GM21825 (cell line): ENCODE data around the gene CCL23.

Source experiments
- ATAC-seq: cut with Tn5 transposase; IDR thresholded peaks from one replicate; pipeline ENCODE4 v1.9.1; 2021; ENCODE audit warnings: mild to moderate bottlenecking, moderate library complexity; ENCODE audit not compliant: unreplicated experiment

CCL23 gene

DNA sequence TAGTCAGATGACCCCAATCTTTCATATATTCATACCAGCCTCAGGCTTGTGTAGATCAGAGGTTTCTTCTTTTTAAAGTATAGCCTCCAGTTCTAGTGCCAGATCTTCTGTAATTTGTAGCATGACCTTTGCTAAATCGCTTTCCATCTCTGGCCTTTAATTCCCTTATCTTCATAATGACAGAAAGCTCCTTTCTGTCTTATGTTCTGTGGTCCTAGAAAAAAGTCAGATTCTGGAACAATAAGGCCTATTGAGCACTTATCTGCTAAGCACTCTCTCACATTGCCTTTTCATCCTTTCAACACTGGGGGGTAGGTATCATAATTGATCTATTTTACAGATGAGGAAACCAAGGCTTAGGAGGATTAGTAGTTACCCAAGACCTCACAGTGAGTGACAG is 45.7 kb downstream of the CCL23 start:
- ATAC-seq: no peak

DNA sequence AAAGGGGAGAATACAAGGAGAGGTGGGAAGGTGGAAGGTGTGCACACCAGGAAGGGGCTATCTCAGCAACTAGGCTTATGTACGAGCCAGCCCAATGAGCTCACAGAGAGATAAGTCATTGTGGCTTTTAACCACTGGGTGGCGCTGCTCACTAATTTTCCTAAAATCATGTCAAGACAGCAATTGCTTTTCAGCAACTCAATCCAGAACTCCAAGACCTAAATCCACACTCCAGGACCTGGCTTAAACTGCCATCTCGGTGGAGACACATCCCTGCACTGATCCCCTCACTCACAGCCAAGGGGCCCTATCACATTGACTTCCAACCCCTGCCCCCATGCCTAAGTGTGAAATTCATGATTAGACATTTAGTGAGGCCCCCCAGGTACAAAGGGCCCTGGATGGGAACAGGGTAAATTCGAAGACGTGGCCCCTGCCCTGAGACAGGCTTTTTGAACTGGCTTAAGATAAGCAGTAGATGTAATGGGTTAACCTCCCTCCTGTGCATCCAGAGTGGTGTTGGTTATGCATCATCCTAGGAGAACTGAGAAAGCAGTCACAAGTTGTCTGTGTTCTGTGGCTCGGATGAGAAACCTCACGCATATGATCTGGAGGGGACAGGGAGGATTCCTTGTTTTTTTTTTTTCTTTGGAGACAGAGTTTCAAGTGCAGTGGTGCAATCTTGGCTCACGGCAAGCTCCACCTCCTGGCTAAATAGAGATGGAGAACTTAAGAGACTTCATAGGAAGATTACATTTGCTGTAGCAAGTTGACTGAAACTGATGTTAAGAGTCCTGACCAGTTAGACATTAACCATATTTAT is 48.0 kb downstream of the CCL23 start:
- no peak for ATAC-seq

DNA sequence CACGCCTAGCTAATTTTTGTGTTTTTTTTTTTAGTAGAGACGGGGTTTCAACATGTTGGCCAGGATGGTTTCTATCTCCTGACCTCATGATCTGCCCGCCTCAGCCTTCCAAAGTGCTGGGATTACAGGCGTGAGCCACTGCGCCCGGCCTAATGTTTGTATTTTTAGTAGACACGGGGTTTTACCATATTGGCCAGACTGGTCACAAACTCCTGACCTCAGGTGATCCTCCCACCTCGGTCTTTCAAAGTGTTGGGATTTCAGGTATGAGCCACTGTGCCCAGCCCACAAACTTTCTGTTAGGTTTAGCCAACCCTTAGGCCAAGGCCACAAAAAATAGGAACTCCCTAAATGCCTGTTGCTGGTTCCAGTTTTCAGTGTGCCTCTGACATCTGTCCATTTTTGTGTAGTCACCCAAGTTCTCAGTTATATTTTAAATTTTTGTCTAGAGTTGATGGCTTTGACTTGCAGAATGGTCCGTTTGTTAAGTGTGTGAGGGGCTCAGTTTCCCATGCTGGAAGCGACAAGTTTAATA is 49.2 kb downstream of the CCL23 start:
- ATAC-seq: no peak

DNA sequence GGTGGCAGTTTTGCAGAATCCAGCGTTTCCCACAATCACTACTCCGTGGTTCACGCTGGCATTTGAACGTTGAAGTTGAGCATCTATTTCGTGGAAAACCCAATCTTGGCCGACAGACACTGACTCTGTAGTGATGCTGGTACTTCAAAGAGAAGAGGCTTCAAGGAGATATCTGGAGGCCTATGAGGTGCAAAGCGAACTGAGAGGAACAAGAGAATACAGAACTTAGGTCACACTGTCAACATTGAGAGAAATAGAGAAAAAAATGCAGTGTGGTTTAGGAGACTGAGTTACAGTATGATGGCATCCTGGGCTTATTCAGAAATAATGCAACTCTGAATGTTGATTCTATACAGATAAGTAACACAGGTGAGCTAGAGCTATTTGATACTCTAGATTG is 52.5 kb downstream of the CCL23 start:
- ATAC-seq: no peak

DNA sequence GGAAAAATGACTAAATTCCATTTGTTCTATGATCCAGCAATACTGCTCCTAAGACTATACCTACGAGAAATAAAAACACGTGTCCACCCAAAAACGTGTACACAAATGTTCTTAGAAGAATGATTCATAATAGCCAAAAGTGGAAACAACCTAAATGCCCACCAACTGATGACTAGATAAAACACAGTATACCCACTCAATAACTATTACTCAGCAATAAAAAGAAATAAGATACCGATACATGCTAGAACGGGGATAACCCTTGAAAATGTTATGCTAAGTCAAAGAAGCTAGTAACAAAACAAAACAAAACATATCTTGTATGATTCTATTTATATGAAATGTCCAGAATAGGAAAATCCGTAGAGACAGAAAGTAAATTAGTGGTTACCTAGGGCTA is 54.1 kb downstream of the CCL23 start:
- ATAC-seq: no peak
